ENCODE measurements around the gene SETD1B.
A peak's percentile ranks its signal among the peaks of the same experiment; 100 is the strongest.

SETD1B gene

GRCh38 chr12:121795034-121795968, 8.5 kb upstream of the SETD1B start:
- peak; percentile 71 for DNase-seq (ENCODE audit: low spot score)

DNA sequence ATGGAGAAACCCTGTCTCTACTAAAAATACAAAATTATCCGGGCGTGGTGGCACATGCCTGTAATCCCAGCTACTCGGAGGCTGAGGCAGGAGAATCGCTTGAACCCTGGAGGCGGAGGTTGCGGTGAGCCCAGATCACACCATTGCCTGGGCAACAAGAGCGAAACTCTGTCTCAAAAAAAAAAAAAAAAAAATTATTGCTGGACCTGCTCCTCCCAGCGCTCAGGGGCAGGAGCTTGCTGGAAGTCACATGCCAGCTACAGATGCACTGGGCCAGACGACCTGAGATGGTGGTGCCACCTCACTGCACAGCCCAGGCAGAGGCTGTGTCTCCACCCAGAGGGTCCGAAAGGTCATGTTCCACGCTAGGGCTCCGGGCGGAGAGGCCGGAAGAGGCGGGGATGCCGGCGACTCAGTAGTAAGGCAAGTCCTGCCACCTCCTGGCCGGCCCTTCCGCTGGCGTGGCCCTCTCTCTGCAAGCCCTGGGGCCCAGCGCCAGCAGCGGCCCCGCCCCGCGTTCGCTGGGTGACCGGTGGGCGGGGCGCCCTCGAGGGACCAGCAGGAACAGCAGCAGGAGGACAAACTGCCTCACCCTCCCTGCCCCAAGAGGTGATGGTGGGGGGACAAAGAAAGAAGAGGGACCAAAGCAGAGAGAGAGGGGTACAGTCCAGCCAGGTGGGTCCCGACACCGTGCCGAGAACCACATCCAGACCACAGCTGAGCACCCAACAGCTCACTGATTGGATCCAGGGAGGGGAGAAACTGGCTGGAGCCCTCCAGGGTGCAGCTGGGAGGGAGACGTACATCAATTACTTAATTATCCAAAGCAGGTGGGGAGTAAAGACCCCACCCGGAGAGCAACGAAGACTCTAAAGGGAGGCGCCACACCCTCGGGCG, 6.7 kb upstream of the SETD1B start:
- DNase-seq (ENCODE audit: low spot score): peak; percentile 86

GRCh38 chr12:121797937-121798786, 5.6 kb upstream of the SETD1B start:
- DNase-seq (ENCODE audit: low spot score): no peak

DNA sequence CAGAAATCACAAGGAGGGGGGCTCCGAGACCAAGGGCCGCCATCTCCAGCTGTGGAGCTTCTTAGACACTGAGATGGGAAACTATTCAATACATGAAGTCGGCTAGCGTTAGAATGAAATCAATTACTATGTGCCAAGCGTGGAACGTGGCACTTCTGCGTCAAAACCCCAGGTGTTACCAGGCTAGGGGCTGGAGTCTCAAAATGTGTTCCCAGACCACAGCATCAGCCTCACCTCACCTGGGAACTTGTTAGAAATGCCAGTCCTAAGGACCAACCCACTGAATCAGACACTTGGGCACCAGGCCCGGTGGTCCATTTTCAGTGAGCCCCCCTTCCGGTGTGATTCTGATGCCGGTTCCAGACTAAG, 5.0 kb upstream of the SETD1B start:
- DNase-seq (ENCODE audit: low spot score): no peak

- no peak for DNase-seq (ENCODE audit: low spot score)
Observed at GRCh38 chr12:121799156-121799841, 4.5 kb upstream of the SETD1B start.

- DNase-seq (ENCODE audit: low spot score): peak; percentile 74
Observed at GRCh38 chr12:121799842-121800693, 3.7 kb upstream of the SETD1B start.

DNA sequence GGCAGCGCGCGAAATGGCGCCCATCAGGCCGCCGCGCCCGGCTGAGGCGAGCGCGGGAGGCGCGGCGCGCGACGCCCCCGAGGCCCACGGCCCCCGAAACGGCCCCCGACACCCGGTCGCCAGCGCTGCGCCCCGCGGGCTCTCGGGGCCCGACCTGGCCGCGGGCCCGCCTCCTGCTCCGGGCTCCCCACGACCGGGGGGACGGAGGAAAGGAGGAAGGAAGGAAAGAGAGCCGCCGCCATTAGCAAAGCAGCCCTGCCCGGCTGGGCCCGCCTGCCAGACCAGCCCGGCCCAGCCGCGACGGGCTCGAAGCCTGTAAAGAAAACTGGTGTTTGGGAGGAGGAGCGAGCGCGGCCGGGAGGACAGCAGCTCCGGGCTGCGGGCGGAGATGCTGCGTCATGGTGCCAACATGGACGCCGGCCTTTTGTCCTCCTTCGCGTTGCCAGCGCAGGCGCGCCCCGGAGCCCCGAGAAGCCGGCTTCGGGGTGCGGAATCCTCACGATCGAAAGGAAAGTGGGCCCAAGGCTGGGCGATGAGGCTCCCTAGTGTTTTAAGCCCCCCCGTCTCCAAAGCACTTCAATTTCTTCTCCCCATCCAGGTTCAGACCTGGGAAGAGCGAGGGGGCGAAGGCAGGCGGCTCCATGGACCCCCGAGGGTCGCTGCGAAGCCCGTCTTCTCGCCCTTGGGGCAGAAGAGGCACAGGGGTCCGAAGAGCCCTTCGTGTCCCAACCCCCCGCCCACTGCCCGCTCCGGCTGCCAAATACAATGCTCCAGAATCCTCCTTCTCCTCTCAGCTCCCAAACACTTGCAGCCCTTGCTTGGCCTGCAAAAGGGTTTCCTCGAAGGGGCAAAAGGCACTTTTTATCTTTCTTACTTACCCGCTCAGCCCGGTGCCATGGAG, 2.9 kb upstream of the SETD1B start:
- no peak for DNase-seq (ENCODE audit: low spot score)

DNA sequence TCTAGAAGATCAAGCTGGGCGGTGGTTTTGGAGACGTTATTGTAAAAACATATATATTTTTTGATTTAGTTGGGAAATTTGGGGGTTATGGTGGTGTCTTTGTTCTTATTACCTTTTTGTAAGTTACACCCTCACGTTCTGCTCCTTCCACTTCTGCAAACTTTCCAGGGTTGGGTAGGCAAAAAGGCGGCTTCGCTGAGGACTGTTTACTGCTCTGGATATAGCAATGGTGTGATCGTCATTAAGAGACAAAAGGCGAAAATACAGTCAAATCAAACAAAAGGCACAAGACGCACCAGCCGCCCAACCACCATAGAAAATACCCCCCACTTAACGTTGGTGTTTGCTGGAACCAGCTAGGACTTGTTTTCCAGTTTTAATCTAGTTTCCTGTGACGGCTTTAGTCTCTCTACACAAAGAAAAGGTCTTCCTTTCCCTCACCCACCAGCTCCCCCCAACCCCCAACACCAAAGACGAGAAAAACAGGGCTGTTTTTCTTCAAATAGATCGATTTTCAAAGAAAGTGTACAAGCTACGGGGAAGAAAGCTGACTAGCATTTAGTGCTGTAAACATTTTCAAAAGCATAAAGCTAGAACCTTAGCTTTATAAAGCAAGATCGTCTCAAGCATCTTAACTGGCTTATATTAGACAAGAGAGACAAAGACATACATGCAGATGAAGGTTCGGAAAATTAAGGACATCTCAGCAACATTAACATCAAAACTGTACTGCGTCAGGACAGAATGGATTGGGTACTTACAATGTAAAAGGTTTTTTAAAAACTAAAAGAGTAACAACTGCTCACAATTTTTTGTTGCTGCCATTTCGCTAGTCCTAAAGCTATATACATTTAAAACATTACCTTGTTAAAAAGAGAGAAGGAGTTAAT, 2.0 kb upstream of the SETD1B start:
- DNase-seq (ENCODE audit: low spot score): no peak

DNA sequence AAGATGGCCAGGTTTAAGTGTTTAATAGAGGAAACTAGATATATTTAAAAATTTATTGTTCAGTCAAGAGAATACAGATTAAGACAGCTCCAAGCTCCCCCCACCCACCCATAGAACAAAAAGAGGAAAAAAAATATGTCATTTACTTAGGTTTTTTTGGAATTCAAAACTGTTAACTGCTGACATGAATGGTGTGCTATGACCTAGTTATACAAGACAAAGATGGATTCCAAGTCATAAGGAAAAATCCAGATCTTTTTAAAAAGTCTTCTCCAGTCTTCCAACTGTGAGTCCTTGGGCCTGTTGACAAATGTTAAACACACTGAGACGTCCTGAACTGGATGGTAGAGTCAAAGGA, 1.3 kb upstream of the SETD1B start:
- no peak for DNase-seq (ENCODE audit: low spot score)

DNA sequence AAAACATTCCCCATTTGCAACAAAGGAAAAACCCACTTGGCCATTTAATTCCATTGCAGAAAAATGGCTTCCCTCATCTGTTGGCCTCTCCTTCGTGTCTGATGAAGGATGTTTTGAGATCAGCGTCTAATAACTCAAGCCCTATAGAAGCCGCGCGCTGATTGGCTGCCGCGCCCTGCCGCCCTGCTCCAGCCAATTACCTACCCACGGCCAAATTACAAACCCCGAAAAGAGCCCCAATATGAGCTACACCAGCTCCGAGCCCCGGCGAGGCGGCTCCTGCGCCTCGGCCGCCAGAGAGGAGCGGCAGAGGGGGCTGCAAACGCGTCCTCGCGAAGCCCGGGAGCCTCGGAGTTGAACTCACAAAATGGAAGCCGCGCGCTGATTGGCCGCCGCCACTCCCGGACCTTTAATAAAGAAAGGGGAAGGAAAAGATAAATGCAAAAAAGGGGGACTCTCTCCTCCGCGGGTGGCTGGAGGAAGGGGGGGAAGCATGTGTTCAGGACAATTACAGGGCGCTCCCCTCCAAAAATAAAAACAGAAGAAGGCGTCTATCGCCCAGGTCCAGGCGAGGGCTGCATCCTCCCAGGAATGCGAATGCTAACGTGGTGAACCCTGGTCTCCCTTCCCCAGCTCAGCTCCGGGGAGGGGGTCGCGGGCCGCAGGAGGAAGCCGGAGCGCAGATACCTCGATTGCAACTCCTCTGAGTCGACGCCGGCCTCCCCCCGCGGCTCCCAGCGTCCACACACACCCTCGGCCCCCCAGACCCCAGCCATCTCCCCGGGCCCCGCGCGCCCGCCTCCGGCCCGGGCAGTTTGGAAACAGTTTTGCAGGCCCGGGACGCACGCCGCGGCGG, 738 bp upstream of the SETD1B start:
- DNase-seq (ENCODE audit: low spot score): peak; percentile 89

DNA sequence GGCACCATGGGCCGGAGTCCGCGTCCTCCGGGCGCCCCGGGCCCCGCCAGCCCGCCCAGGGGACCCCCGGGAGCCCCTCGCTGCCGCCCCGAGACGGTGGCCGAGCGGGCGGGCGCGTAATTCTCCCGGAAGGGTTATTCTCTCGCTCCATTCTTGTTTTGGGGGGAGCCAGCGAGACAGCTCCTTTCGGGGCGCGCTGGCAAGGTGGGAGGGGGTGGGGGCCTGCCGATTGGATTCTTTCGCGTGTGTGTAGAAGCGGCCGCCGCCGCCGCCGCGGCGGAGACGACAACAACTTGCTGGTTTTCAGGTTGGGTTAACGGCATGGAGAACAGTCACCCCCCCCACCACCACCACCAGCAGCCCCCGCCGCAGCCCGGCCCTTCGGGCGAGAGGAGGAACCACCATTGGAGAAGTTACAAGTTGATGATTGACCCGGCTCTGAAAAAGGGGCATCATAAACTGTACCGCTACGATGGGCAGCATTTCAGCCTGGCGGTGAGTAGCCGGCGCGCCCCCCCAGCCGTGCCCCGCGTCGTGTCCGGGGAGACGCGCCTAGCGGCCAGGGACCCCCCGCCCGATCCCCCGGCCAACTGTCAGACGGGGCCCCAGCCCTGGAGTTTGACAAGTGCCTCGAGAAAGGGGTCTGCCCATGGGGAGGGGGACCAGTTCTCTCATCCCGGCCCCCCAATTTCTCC, 755 bp downstream of the SETD1B start:
- no peak for DNase-seq (ENCODE audit: low spot score)

- DNase-seq (ENCODE audit: low spot score): no peak
Observed at GRCh38 chr12:121805171-121806008, 1.6 kb downstream of the SETD1B start.

DNA sequence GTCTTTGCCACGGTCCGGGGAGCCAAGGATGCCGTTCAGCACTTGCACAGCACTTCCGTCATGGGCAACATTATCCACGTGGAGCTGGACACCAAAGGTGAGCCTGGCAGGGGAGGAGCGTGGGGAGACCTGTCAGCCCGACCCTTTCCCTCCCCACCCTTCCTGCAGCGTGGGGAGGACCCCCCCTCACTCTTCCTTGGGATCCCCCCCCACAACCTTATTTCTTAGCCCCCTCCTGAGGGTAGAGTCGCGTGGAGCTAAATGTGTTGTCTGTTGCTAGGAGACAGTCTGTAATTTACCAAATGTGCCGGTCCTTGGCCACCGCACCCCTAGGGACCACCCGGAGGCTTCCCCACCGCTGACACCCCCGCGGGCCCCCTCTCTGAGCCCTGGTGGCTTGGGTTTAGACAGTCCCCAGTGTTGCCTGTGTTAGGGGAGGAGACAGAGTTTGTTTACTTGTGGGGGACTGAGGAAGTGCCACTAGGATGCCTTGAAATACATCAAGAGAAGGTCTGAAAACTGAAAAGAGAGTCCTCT, 2.3 kb downstream of the SETD1B start:
- no peak for DNase-seq (ENCODE audit: low spot score)

GRCh38 chr12:121806546-121807423, 3.0 kb downstream of the SETD1B start:
- DNase-seq (ENCODE audit: low spot score): no peak
